Measurements from ENCODE around the gene UBAP1L. TPM values are rescaled to one million over a fixed set of nuclear protein-coding genes. Genes with fewer than 3 reads are reported as not detected.

The UBAP1L gene
- total and polyA plus RNA-seq, 2 donors (not counting 3 experiments of a cell fraction or from before 2014, with no cell fraction given), result 1.9 to 5.0 TPM

DNA sequence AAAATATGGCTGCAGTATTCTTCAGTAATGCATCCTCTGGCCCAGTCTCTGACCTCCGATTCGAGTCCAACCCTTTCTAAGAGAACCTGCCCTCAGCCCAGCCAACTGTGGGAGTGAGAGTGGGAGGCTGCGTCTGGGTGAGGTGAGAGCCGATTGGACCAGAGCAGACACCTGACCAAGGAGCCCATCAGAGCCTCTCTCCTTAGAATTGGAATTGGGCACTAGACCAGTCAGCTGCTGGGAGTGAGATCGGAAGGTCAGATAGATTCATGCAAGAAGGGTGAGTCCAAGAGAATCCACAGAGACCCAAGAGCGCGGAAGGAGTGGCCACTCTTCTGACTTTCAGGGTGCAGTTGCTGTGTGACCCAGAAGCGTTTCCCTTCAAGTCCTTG, 57.5 kb downstream of the UBAP1L start:
- no peak overlapping the region for H3K4me2 ChIP-seq (ENCODE audit: insufficient read depth, low read length)
- CTCF ChIA-PET, result interaction anchor here (1.3 kb wide), 1 partner anchor 44 kb away, joined by 4 read pairs; no protein-coding TSS in a partner anchor
- no peak overlapping the region for H2AFZ ChIP-seq (ENCODE audit: low read depth, low read length)
- H3K27me3 ChIP-seq (ENCODE audit: control insufficient read depth in 2 of 2, insufficient read depth in 2 of 2, low read length in 2 of 2), result no peaks in the 10 kb centered on the region
- no peaks in the 10 kb centered on the region for H3K4me1 ChIP-seq (ENCODE audit: control insufficient read depth, extremely low read depth, insufficient read depth, low read length)
- TF ChIP-seq, protein P1, sequence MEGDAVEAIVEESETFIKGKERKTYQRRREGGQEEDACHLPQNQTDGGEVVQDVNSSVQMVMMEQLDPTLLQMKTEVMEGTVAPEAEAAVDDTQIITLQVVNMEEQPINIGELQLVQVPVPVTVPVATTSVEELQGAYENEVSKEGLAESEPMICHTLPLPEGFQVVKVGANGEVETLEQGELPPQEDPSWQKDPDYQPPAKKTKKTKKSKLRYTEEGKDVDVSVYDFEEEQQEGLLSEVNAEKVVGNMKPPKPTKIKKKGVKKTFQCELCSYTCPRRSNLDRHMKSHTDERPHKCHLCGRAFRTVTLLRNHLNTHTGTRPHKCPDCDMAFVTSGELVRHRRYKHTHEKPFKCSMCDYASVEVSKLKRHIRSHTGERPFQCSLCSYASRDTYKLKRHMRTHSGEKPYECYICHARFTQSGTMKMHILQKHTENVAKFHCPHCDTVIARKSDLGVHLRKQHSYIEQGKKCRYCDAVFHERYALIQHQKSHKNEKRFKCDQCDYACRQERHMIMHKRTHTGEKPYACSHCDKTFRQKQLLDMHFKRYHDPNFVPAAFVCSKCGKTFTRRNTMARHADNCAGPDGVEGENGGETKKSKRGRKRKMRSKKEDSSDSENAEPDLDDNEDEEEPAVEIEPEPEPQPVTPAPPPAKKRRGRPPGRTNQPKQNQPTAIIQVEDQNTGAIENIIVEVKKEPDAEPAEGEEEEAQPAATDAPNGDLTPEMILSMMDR (IDR thresholded peaks at IDR 0.05; ENCODE audit: extremely low read depth in 1 of 2, insufficient read depth in 1 of 2, low read depth in 1 of 2, low read length in 2 of 2), result no peak
- TF ChIP-seq EZH2 (IDR thresholded peaks at IDR 0.05; ENCODE audit: borderline replicate concordance, low read depth, low read length, severe bottlenecking) (no peak), JUN (IDR thresholded peaks at IDR 0.05; ENCODE audit: borderline replicate concordance, insufficient read depth, insufficient read length, low read depth) (no peak), POLR2A (IDR thresholded peaks at IDR 0.05; ENCODE audit: low read depth, low read length) (no peak), POLR2AphosphoS5 (IDR thresholded peaks at IDR 0.05; ENCODE audit: insufficient read depth, low read depth, low read length) (no peak), FOS (IDR thresholded peaks at IDR 0.05; ENCODE audit: borderline replicate concordance, insufficient read depth, low read length) (no peak), GATA2 (IDR thresholded peaks at IDR 0.05; ENCODE audit: insufficient read depth, insufficient read length, low read depth, low read length) (no peak), MYC (IDR thresholded peaks at IDR 0.05; ENCODE audit: low read depth, low read length) (no peak)
- TF ChIP-seq, protein P2, sequence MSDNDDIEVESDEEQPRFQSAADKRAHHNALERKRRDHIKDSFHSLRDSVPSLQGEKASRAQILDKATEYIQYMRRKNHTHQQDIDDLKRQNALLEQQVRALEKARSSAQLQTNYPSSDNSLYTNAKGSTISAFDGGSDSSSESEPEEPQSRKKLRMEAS (IDR thresholded peaks at IDR 0.05; ENCODE audit: insufficient read depth, insufficient read length), result no peak
- H3K79me2 ChIP-seq (ENCODE audit: control insufficient read depth, insufficient read depth, low read length), result no peaks in the 10 kb centered on the region
- H3K36me3 ChIP-seq (ENCODE audit: control insufficient read depth in 2 of 2, extremely low read depth in 1 of 2, insufficient read depth in 2 of 2, low read length in 2 of 2), result no peaks in the 10 kb centered on the region
- H3K27ac ChIP-seq (ENCODE audit: insufficient read depth, low read depth, low read length), result no peak overlapping the region
- H3K4me3 ChIP-seq (replicated peaks in 1 of 3; ENCODE audit: insufficient read depth in 1 of 3, low read depth in 1 of 3, low read length in 3 of 3), result no peak overlapping the region
- no peaks in the 10 kb centered on the region for H3K9me3 ChIP-seq (replicated peaks; ENCODE audit: control insufficient read depth, insufficient read depth, low read length)
- dilution Hi-C loops (cut with MboI; ENCODE audit: extremely low pct_ligation_motif_present, low sequenced_read_pairs), result no loop called here
- intact Hi-C loops (cut with micrococcal nuclease), result no loop called here
- FAIRE-seq (no peak), DNase-seq (ENCODE audit: low read depth, low spot score) (no peak)
- H4K20me1 ChIP-seq (replicated peaks; ENCODE audit: control insufficient read depth, extremely low read depth, insufficient read depth, low read length), result no peaks in the 10 kb centered on the region
- POLR2A ChIA-PET, result no interaction called here
- H3K9me1 ChIP-seq (replicated peaks; ENCODE audit: control insufficient read depth, extremely low read depth, insufficient read depth, low read length), result no peaks in the 10 kb centered on the region
- no peak overlapping the region for H3K9ac ChIP-seq (replicated peaks; ENCODE audit: extremely low read depth, insufficient read depth, low read length)
- no TSS peak for BruUV-seq (replicated peaks)
